Measurements from ENCODE around the gene TRIL.

Gene TRIL
- total RNA-seq: 0 reads per million in 3 donors

GRCh38 chr7:28958235-28958979 lies at the start of gene TRIL:
TSS of gene TRIL (minus strand) at chr7:28958330. CDS start at chr7:28958046, 284 bp downstream.
- no peak for DNase-seq
- Histone ChIP-seq H3K9me3 (ENCODE audit: control insufficient read depth, low read length) (no peaks in the 10 kb centered on the region), H3K4me1 (ENCODE audit: control insufficient read depth, insufficient read depth, low read length, poor library complexity, severe bottlenecking) (peaks cover 12% of the 10 kb centered on the region), H3K27ac (ENCODE audit: insufficient read depth, low read length, poor library complexity, severe bottlenecking) (no peak within 1 kb of the TSS), H3K36me3 (ENCODE audit: control insufficient read depth, insufficient read depth, low read length) (no peaks in the 10 kb centered on the region), H3K4me3 (ENCODE audit: insufficient read depth, low read depth, low read length, poor library complexity, severe bottlenecking) (no peak within 1 kb of the TSS), H3K27me3 (replicated peaks; ENCODE audit: control insufficient read depth, insufficient read depth, low read length, poor library complexity, severe bottlenecking) (peaks cover 14% of the 10 kb centered on the region)

- no peak overlapping the region for H3K4me3 ChIP-seq (ENCODE audit: insufficient read depth, low read depth, low read length, poor library complexity, severe bottlenecking)
- H3K36me3 ChIP-seq (ENCODE audit: control insufficient read depth, insufficient read depth, low read length): no peaks in the 10 kb centered on the region
- H3K27me3 ChIP-seq (replicated peaks; ENCODE audit: control insufficient read depth, insufficient read depth, low read length, poor library complexity, severe bottlenecking): no peaks in the 10 kb centered on the region
- no peaks in the 10 kb centered on the region for H3K9me3 ChIP-seq (ENCODE audit: control insufficient read depth, low read length)
- H3K27ac ChIP-seq (ENCODE audit: insufficient read depth, low read length, poor library complexity, severe bottlenecking): no peak overlapping the region
- no peak for DNase-seq
- H3K4me1 ChIP-seq (ENCODE audit: control insufficient read depth, insufficient read depth, low read length, poor library complexity, severe bottlenecking): no peaks in the 10 kb centered on the region
Measured at GRCh38 chr7:29007127-29007526, 49.0 kb upstream of the TRIL start.

GRCh38 chr7:29005829-29006228 lies 47.7 kb upstream of the TRIL start:
- DNase-seq: no peak
- no peak overlapping the region for H3K27ac ChIP-seq (ENCODE audit: insufficient read depth, low read length, poor library complexity, severe bottlenecking)
- no peaks in the 10 kb centered on the region for H3K27me3 ChIP-seq (replicated peaks; ENCODE audit: control insufficient read depth, insufficient read depth, low read length, poor library complexity, severe bottlenecking)
- no peaks in the 10 kb centered on the region for H3K9me3 ChIP-seq (ENCODE audit: control insufficient read depth, low read length)
- no peak overlapping the region for H3K4me3 ChIP-seq (ENCODE audit: insufficient read depth, low read depth, low read length, poor library complexity, severe bottlenecking)
- no peaks in the 10 kb centered on the region for H3K36me3 ChIP-seq (ENCODE audit: control insufficient read depth, insufficient read depth, low read length)
- H3K4me1 ChIP-seq (ENCODE audit: control insufficient read depth, insufficient read depth, low read length, poor library complexity, severe bottlenecking): no peaks in the 10 kb centered on the region

GRCh38 chr7:29005406-29005805 lies 47.3 kb upstream of the TRIL start:
- H3K4me1 ChIP-seq (ENCODE audit: control insufficient read depth, insufficient read depth, low read length, poor library complexity, severe bottlenecking): no peaks in the 10 kb centered on the region
- H3K27ac ChIP-seq (ENCODE audit: insufficient read depth, low read length, poor library complexity, severe bottlenecking): no peak overlapping the region
- H3K9me3 ChIP-seq (ENCODE audit: control insufficient read depth, low read length): no peaks in the 10 kb centered on the region
- H3K27me3 ChIP-seq (replicated peaks; ENCODE audit: control insufficient read depth, insufficient read depth, low read length, poor library complexity, severe bottlenecking): no peaks in the 10 kb centered on the region
- H3K4me3 ChIP-seq (ENCODE audit: insufficient read depth, low read depth, low read length, poor library complexity, severe bottlenecking): no peak overlapping the region
- no peaks in the 10 kb centered on the region for H3K36me3 ChIP-seq (ENCODE audit: control insufficient read depth, insufficient read depth, low read length)
- DNase-seq: no peak

- no peak for DNase-seq
- Histone ChIP-seq H3K27ac (ENCODE audit: insufficient read depth, low read length, poor library complexity, severe bottlenecking) (no peak overlapping the region), H3K4me1 (ENCODE audit: control insufficient read depth, insufficient read depth, low read length, poor library complexity, severe bottlenecking) (no peaks in the 10 kb centered on the region), H3K36me3 (ENCODE audit: control insufficient read depth, insufficient read depth, low read length) (no peaks in the 10 kb centered on the region), H3K4me3 (ENCODE audit: insufficient read depth, low read depth, low read length, poor library complexity, severe bottlenecking) (no peak overlapping the region), H3K9me3 (ENCODE audit: control insufficient read depth, low read length) (no peaks in the 10 kb centered on the region), H3K27me3 (replicated peaks; ENCODE audit: control insufficient read depth, insufficient read depth, low read length, poor library complexity, severe bottlenecking) (no peaks in the 10 kb centered on the region)
Measured at GRCh38 chr7:29003703-29004102, 45.6 kb upstream of the TRIL start.

- H3K36me3 ChIP-seq (ENCODE audit: control insufficient read depth, insufficient read depth, low read length): no peaks in the 10 kb centered on the region
- no peak for DNase-seq
- no peak overlapping the region for H3K27ac ChIP-seq (ENCODE audit: insufficient read depth, low read length, poor library complexity, severe bottlenecking)
- no peaks in the 10 kb centered on the region for H3K9me3 ChIP-seq (ENCODE audit: control insufficient read depth, low read length)
- no peaks in the 10 kb centered on the region for H3K4me1 ChIP-seq (ENCODE audit: control insufficient read depth, insufficient read depth, low read length, poor library complexity, severe bottlenecking)
- H3K27me3 ChIP-seq (replicated peaks; ENCODE audit: control insufficient read depth, insufficient read depth, low read length, poor library complexity, severe bottlenecking): no peaks in the 10 kb centered on the region
- no peak overlapping the region for H3K4me3 ChIP-seq (ENCODE audit: insufficient read depth, low read depth, low read length, poor library complexity, severe bottlenecking)
Measured at GRCh38 chr7:29000717-29001076, 42.6 kb upstream of the TRIL start.

GRCh38 chr7:28999895-29000716 lies 42.0 kb upstream of the TRIL start:
- Histone ChIP-seq H3K4me3 (ENCODE audit: insufficient read depth, low read depth, low read length, poor library complexity, severe bottlenecking) (no peak overlapping the region), H3K4me1 (ENCODE audit: control insufficient read depth, insufficient read depth, low read length, poor library complexity, severe bottlenecking) (no peaks in the 10 kb centered on the region), H3K27me3 (replicated peaks; ENCODE audit: control insufficient read depth, insufficient read depth, low read length, poor library complexity, severe bottlenecking) (no peaks in the 10 kb centered on the region), H3K27ac (ENCODE audit: insufficient read depth, low read length, poor library complexity, severe bottlenecking) (no peak overlapping the region), H3K9me3 (ENCODE audit: control insufficient read depth, low read length) (no peaks in the 10 kb centered on the region), H3K36me3 (ENCODE audit: control insufficient read depth, insufficient read depth, low read length) (no peaks in the 10 kb centered on the region)
- DNase-seq: no peak

GRCh38 chr7:28999427-28999826 lies 41.3 kb upstream of the TRIL start:
- H3K27me3 ChIP-seq (replicated peaks; ENCODE audit: control insufficient read depth, insufficient read depth, low read length, poor library complexity, severe bottlenecking): no peaks in the 10 kb centered on the region
- H3K36me3 ChIP-seq (ENCODE audit: control insufficient read depth, insufficient read depth, low read length): no peaks in the 10 kb centered on the region
- no peaks in the 10 kb centered on the region for H3K9me3 ChIP-seq (ENCODE audit: control insufficient read depth, low read length)
- no peak overlapping the region for H3K27ac ChIP-seq (ENCODE audit: insufficient read depth, low read length, poor library complexity, severe bottlenecking)
- no peak for DNase-seq
- no peaks in the 10 kb centered on the region for H3K4me1 ChIP-seq (ENCODE audit: control insufficient read depth, insufficient read depth, low read length, poor library complexity, severe bottlenecking)
- H3K4me3 ChIP-seq (ENCODE audit: insufficient read depth, low read depth, low read length, poor library complexity, severe bottlenecking): no peak overlapping the region

GRCh38 chr7:28998105-28998504 lies 40.0 kb upstream of the TRIL start:
- DNase-seq: no peak
- no peaks in the 10 kb centered on the region for H3K4me1 ChIP-seq (ENCODE audit: control insufficient read depth, insufficient read depth, low read length, poor library complexity, severe bottlenecking)
- no peak overlapping the region for H3K4me3 ChIP-seq (ENCODE audit: insufficient read depth, low read depth, low read length, poor library complexity, severe bottlenecking)
- H3K36me3 ChIP-seq (ENCODE audit: control insufficient read depth, insufficient read depth, low read length): no peaks in the 10 kb centered on the region
- no peaks in the 10 kb centered on the region for H3K27me3 ChIP-seq (replicated peaks; ENCODE audit: control insufficient read depth, insufficient read depth, low read length, poor library complexity, severe bottlenecking)
- no peak overlapping the region for H3K27ac ChIP-seq (ENCODE audit: insufficient read depth, low read length, poor library complexity, severe bottlenecking)
- H3K9me3 ChIP-seq (ENCODE audit: control insufficient read depth, low read length): no peaks in the 10 kb centered on the region

- H3K27me3 ChIP-seq (replicated peaks; ENCODE audit: control insufficient read depth, insufficient read depth, low read length, poor library complexity, severe bottlenecking): no peaks in the 10 kb centered on the region
- DNase-seq: no peak
- no peak overlapping the region for H3K4me3 ChIP-seq (ENCODE audit: insufficient read depth, low read depth, low read length, poor library complexity, severe bottlenecking)
- H3K4me1 ChIP-seq (ENCODE audit: control insufficient read depth, insufficient read depth, low read length, poor library complexity, severe bottlenecking): no peaks in the 10 kb centered on the region
- no peak overlapping the region for H3K27ac ChIP-seq (ENCODE audit: insufficient read depth, low read length, poor library complexity, severe bottlenecking)
- H3K36me3 ChIP-seq (ENCODE audit: control insufficient read depth, insufficient read depth, low read length): no peaks in the 10 kb centered on the region
- H3K9me3 ChIP-seq (ENCODE audit: control insufficient read depth, low read length): no peaks in the 10 kb centered on the region
Measured at GRCh38 chr7:28996836-28997235, 38.7 kb upstream of the TRIL start.
